OCI-LY3 (cell line): ENCODE data around the gene GSTM4.

Experiments
- EZH2phosphoT487 ChIP-seq: fragments of 200-600 bp; shearing (Covaris generic); IDR thresholded peaks from 2 replicates; pipeline ENCODE4 v1.6.1; 2018; ENCODE audit warnings: antibody characterized with exemption, mixed run types, low read depth
- TF ChIP-seq, protein P1 (sequence below): fragments of 200-600, 300-600 bp; sonication (generic); IDR thresholded peaks from 2 replicates; pipeline ENCODE4 v1.5.1; 2014; ENCODE audit warnings: antibody characterized with exemption, low read length, low read depth

DNA sequence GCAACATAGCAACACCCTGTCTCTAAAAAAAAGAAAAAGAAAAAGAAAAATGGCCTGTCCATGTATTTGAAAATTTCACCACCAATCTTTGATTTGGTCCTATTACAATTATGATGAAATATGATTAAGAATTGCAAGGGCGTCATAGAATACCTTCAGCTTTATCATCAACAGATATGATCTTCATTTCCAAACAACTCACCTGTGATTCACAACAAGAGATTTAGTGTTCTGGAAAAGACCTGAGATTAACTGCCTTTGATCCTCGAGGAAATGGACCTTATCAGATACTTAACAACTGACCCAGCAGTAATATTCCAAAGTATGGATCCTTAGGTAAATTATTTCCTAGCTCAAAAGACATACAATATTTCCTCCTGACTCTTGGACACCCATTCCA is 3.5 kb upstream of the GSTM4 start:
- TF ChIP-seq, protein P1, sequence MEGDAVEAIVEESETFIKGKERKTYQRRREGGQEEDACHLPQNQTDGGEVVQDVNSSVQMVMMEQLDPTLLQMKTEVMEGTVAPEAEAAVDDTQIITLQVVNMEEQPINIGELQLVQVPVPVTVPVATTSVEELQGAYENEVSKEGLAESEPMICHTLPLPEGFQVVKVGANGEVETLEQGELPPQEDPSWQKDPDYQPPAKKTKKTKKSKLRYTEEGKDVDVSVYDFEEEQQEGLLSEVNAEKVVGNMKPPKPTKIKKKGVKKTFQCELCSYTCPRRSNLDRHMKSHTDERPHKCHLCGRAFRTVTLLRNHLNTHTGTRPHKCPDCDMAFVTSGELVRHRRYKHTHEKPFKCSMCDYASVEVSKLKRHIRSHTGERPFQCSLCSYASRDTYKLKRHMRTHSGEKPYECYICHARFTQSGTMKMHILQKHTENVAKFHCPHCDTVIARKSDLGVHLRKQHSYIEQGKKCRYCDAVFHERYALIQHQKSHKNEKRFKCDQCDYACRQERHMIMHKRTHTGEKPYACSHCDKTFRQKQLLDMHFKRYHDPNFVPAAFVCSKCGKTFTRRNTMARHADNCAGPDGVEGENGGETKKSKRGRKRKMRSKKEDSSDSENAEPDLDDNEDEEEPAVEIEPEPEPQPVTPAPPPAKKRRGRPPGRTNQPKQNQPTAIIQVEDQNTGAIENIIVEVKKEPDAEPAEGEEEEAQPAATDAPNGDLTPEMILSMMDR = no peak
- TF ChIP-seq EZH2phosphoT487 = no peak
